Measurements from ENCODE around the gene TOM1L2. TPM values are rescaled to one million over a fixed set of nuclear protein-coding genes. Genes with fewer than 3 reads are reported as not detected.
"Not testable (repeated sequence)": the region's sequence is repeated elsewhere in the genome, so short reads cannot be mapped to it uniquely, and the experiment has no call there.

TOM1L2 gene
- total RNA-seq, 1 donor from 2014 or later = 144 TPM

DNA sequence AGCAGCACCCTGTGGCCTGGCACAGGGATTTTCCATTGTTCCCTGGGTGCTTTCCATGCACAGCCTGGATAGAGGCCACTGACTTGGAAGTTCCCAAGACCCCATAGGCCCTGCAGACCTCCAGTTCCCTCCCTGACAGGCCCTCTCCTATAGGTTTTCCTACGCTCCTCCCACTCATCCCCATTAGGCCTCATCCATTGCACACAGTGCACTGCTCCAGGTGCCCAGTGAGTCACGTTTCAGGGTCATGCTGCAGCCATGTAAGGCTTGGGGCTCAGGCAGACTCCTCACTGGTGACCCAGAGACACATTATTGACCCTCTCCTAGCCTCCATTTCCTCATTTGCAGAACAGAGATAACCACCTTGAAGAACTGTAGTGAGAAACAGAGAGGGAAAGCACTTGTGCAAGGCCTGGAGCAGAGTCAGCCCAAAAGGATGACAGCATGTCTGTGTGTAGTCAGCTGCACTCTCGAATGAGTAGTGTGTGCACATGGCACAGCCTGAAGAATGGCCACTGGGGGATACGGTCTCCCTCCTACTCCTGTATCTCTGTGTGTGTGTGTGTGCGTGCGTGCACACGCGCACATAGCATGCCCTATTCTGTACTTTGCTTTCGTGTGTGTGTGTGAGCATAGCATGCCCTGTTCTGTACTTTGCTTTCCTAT lies 27.3 kb upstream of the TOM1L2 start:
- DNase-seq (ENCODE audit: low spot score) = no peak
- ATAC-seq = no peak
- intact Hi-C loops (cut with DNase I) = no loop called here

GRCh38 chr17:17998934-17999333 lies 26.7 kb upstream of the TOM1L2 start:
- ATAC-seq (no peak), DNase-seq (ENCODE audit: low spot score) (no peak)
- intact Hi-C loops (cut with DNase I) = no loop called here

- intact Hi-C loops (cut with DNase I); ATAC-seq; DNase-seq (ENCODE audit: low spot score): not testable (repeated sequence)
Observed at GRCh38 chr17:17995887-17996286, 23.7 kb upstream of the TOM1L2 start.

GRCh38 chr17:17994271-17995069 lies 22.3 kb upstream of the TOM1L2 start:
- intact Hi-C loops (cut with DNase I) = no loop called here
- peak; percentile 25 for ATAC-seq

GRCh38 chr17:17993852-17994251 lies 21.7 kb upstream of the TOM1L2 start:
- ATAC-seq (peak; percentile 20), DNase-seq (ENCODE audit: low spot score) (no peak)
- intact Hi-C loops (cut with DNase I) = no loop called here

More at GRCh38 chr17:17994271-17995069, 22.3 kb upstream of the TOM1L2 start:
- DNase-seq (ENCODE audit: low spot score) = no peak

DNA sequence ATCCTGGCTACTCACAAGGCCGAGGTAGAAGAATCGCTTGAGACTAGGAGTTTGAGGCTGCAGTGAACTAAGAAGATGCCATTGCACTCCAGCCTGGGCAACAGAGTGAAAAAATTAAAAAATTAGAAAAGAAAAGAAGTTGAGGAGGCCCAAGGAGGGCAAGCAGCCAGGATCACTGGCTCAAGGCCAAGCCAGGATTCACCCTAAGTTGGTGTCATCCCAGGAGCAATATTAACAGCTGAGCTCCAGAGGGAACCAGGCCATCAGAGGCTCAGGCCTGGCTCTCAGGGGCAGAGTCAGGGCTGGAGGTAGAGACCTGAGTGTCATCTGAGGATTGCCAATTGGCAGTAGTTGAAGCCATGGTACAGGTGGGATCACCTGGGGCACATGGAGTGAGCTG lies 21.2 kb upstream of the TOM1L2 start:
- intact Hi-C loops (cut with DNase I) = no loop called here
- DNase-seq (ENCODE audit: low spot score) (no peak), ATAC-seq (no peak)

- no peak for DNase-seq (ENCODE audit: low spot score)
- ATAC-seq = no peak
- intact Hi-C loops (cut with DNase I) = no loop called here
Observed at GRCh38 chr17:17990282-17990681, 18.1 kb upstream of the TOM1L2 start.

DNA sequence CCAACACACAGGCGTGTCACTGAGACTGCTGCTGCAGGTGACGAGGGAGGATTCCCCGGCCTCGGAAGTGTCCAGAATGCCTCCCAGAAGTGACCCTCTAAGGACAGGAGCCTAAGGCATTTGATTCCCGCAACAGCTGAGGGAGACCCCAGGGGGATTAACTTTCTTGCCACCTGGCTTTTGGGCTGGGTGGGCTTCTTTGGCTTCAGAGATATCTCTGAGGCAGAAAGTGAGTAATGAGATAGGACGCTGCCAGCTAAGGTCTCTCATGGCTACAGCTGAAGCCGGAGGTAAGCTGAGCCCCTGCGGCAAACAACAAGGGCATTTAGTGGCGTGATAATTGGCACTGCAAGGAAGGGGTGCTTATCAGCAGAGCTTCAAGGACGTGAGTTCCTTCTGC lies 17.4 kb upstream of the TOM1L2 start:
- intact Hi-C loops (cut with DNase I) = no loop called here
- DNase-seq (ENCODE audit: low spot score) (no peak), ATAC-seq (no peak)

DNA sequence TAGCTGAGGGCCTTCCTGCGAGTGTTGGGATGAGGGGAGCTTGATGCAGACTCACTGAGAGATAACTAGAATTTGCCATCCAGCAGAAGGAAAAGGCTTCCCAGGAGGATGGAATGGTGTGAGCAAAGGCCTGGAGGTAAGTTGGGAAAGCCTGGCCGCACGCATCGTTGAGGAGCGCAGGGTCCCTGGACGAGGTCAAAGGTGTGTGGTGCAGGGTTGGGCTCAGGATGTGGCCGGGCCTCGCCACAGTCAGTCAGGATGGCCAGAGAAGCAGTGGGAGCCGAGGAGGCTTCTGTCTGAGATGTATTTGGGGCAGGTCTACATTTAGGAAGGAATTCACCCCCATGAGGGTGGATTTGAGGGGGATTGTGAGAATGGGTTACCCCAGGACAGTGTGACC lies 16.9 kb upstream of the TOM1L2 start:
- ATAC-seq = no peak

GRCh38 chr17:17988427-17988945 lies 16.3 kb upstream of the TOM1L2 start:
- ATAC-seq = no peak
- no peak for DNase-seq (ENCODE audit: low spot score)
- intact Hi-C loops (cut with DNase I) = no loop called here

More for the DNA sequence above, 16.9 kb upstream of the TOM1L2 start:
- intact Hi-C loops (cut with DNase I) = no loop called here
- no peak for DNase-seq (ENCODE audit: low spot score)

DNA sequence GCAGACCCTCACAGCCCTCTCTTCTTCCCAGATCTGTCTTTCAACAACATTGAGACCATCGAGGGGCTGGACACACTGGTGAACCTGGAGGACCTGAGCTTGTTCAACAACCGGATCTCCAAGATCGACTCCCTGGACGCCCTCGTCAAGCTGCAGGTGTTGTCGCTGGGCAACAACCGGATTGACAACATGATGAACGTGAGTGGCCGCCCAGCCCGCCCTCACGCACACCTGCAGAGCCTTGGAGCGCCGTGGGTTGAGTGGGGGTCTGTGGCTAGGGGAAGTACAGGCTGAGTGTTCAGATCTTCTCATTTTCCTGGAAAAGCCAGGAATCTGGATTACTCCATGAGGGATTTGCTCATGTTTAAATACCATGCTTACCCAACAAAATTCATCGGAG lies 15.7 kb upstream of the TOM1L2 start:
- DNase-seq (ENCODE audit: low spot score) (no peak), ATAC-seq (no peak)
- intact Hi-C loops (cut with DNase I) = no loop called here

- ATAC-seq (no peak), DNase-seq (ENCODE audit: low spot score) (no peak)
- intact Hi-C loops (cut with DNase I) = no loop called here
Observed at GRCh38 chr17:17987187-17987896, 15.1 kb upstream of the TOM1L2 start.

- ATAC-seq = no peak
- intact Hi-C loops (cut with DNase I) = no loop called here
- DNase-seq (ENCODE audit: low spot score) = no peak
Observed at GRCh38 chr17:17985555-17985954, 13.4 kb upstream of the TOM1L2 start.

DNA sequence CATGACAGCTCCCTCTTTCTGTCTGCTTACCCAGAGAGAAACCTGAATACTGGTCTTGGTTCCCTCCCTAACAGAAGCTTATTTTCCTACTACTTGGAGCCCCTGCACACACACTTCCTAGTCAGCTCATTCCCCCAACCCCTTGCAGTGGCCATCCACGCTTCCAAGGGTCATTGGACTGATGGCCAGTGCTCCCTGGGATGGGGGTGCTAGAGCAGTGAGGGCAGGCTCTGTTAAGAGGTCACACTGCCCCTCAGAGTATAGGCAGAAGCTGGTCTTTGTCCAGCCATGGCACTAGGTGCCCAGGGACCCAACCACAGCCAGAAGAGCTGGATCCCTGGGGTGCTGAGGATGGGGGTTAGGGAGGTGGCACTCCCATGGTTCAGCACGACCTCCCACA lies 13.0 kb upstream of the TOM1L2 start:
- no peak for ATAC-seq
- no peak for DNase-seq (ENCODE audit: low spot score)
- intact Hi-C loops (cut with DNase I) = no loop called here

GRCh38 chr17:17983776-17984175 lies 11.6 kb upstream of the TOM1L2 start:
- ATAC-seq (no peak), DNase-seq (ENCODE audit: low spot score) (no peak)
- intact Hi-C loops (cut with DNase I) = no loop called here

DNA sequence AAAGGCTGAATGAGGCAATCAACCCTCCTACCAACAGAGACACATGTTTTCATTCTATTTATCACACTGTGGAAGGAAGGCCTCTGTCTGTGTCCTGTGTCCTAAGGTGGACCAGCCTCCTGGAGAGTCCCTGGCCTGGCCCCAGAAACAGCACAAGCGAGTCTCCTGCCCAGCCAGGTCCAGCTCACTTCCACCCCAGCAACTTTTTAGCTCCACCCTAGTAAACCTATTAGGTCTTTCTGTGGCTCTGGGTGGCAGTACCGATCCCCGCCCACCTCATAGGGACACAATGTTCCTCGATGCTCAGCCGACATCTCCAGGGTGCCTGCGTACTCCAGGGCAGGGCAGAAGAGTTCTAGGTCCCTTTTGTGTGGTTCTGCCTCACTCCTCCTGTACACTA lies 11.2 kb upstream of the TOM1L2 start:
- ATAC-seq (no peak), DNase-seq (ENCODE audit: low spot score) (no peak)
- intact Hi-C loops (cut with DNase I) = no loop called here

- ATAC-seq = no peak
- DNase-seq (ENCODE audit: low spot score) = no peak
- intact Hi-C loops (cut with DNase I) = no loop called here
Observed at GRCh38 chr17:17982801-17983200, 10.6 kb upstream of the TOM1L2 start.

DNA sequence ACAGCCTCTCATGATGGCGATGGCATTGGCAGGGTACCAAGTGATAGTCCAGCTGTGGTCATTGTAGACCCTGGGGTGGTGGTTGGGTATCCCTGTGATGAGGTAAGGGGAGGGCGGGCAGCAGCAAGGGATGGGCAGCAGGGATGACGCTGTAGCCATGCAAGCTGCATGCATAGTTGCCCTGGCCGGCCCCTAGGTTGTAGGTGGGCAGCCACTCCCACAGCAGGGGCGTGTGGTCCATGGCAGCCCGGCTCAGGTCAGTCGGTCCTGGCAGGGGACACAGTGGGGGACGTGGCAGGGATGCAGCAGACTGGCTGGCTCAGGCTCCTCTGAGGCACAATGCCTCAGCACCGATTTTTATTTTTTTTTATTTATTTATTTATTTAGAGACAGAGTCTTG lies 9.1 kb upstream of the TOM1L2 start:
- no peak for ATAC-seq
- intact Hi-C loops (cut with DNase I) = no loop called here
- no peak for DNase-seq (ENCODE audit: low spot score)

DNA sequence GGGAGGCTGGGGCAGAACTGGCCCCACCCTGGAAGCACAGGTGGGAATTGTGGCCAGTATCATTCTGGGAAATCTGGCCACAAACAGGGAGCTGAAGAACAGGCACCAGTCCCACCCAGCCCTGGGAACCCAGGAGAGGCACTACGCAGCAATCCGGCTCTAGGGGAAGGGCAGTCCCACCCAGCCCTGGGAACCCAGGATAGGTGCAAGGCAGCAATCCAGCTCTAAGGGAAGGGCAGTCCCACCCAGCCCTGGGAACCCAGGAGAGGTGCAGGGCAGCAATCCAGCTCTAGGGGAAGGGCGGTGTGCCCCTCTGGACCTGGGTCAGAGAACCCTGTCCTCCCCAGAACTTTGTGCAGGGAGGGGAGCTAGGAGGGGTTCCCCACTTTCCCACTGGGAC lies 7.6 kb upstream of the TOM1L2 start:
- peak; percentile 87 for ATAC-seq
- intact Hi-C loops (cut with DNase I) = no loop called here

More for the DNA sequence above, 7.6 kb upstream of the TOM1L2 start:
- no peak for DNase-seq (ENCODE audit: low spot score)

Data from sciatic nerve (tissue), 2 donors.